Measurements from ENCODE around the gene KIAA0319L. TPM values are rescaled to one million over a fixed set of nuclear protein-coding genes. Genes with fewer than 3 reads are reported as not detected.

The KIAA0319L gene
- total and polyA plus RNA-seq, 4 donors, result 27.0 to 107 (median 27.9) TPM

GRCh38 chr1:35386959-35387358, 170.2 kb downstream of the KIAA0319L start:
- Histone ChIP-seq H3K4me1 (ENCODE audit: control insufficient read depth in 4 of 4, insufficient read depth in 4 of 4, low read length in 3 of 4) (no peaks in the 10 kb centered on the region), H3K27ac (ENCODE audit: low read depth in 1 of 2, low read length in 2 of 2) (no peak overlapping the region), H3K27me3 (ENCODE audit: control insufficient read depth in 4 of 4, insufficient read depth in 4 of 4, low read length in 3 of 4) (no peaks in the 10 kb centered on the region), H3K4me3 (ENCODE audit: low read depth in 1 of 3, low read length in 3 of 3) (no peak overlapping the region), H3K9ac (ENCODE audit: low read depth in 1 of 2, low read length in 2 of 2) (no peak overlapping the region), H3K9me3 (ENCODE audit: control insufficient read depth in 4 of 4, low read length in 3 of 4) (no peaks in the 10 kb centered on the region), H3K36me3 (ENCODE audit: control insufficient read depth in 4 of 4, insufficient read depth in 3 of 4, low read depth in 1 of 4, low read length in 3 of 4) (peaks cover 8 to 33% (median 19%) of the 10 kb centered on the region in 4 donors)
- 63% methylated on average over 6 of the region's 6 CpGs for WGBS
- no peak for DNase-seq (ENCODE audit: low spot score)
- no peak for TF ChIP-seq RAD21 (IDR thresholded peaks at IDR 0.05)
- TF ChIP-seq FOXA1 (IDR thresholded peaks at IDR 0.05), result no peak
- TF ChIP-seq FOXA2 (IDR thresholded peaks at IDR 0.05), result peak; percentile 17

- Histone ChIP-seq H3K9me3 (ENCODE audit: control insufficient read depth in 4 of 4, low read length in 3 of 4) (no peaks in the 10 kb centered on the region), H3K4me3 (ENCODE audit: low read depth in 1 of 3, low read length in 3 of 3) (no peak overlapping the region), H3K4me1 (ENCODE audit: control insufficient read depth in 4 of 4, insufficient read depth in 4 of 4, low read length in 3 of 4) (no peaks in the 10 kb centered on the region), H3K27me3 (ENCODE audit: control insufficient read depth in 4 of 4, insufficient read depth in 4 of 4, low read length in 3 of 4) (no peaks in the 10 kb centered on the region), H3K36me3 (ENCODE audit: control insufficient read depth in 4 of 4, insufficient read depth in 3 of 4, low read depth in 1 of 4, low read length in 3 of 4) (peaks cover 6 to 33% (median 19%) of the 10 kb centered on the region in 4 donors), H3K9ac (ENCODE audit: low read depth in 1 of 2, low read length in 2 of 2) (no peak overlapping the region), H3K27ac (ENCODE audit: low read depth in 1 of 2, low read length in 2 of 2) (no peak overlapping the region)
- DNase-seq (ENCODE audit: low spot score), result no peak
- TF ChIP-seq RAD21 (IDR thresholded peaks at IDR 0.05), result no peak
- TF ChIP-seq FOXA2 (IDR thresholded peaks at IDR 0.05), result no peak
- TF ChIP-seq JUND (IDR thresholded peaks at IDR 0.05), result no peak
- no peak for TF ChIP-seq EGR1 (IDR thresholded peaks at IDR 0.05; ENCODE audit: low read depth in 2 of 2)
- no peak for TF ChIP-seq HNF4A (conservative IDR thresholded peaks at IDR 0.05)
- TF ChIP-seq, protein P1, sequence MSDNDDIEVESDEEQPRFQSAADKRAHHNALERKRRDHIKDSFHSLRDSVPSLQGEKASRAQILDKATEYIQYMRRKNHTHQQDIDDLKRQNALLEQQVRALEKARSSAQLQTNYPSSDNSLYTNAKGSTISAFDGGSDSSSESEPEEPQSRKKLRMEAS (IDR thresholded peaks at IDR 0.05), result no peak
- no peak for TF ChIP-seq HNF4G (IDR thresholded peaks at IDR 0.05)
- TF ChIP-seq REST (IDR thresholded peaks at IDR 0.05), result no peak
- no peak for TF ChIP-seq RXRA (IDR thresholded peaks at IDR 0.05)
- TF ChIP-seq GABPA (IDR thresholded peaks at IDR 0.05 in 1 of 2, conservative IDR thresholded peaks at IDR 0.05 in 1 of 2), result no peak
- TF ChIP-seq CTCF (IDR thresholded peaks at IDR 0.05; ENCODE audit: low read depth, low read length, missing input control), result no peak
- TF ChIP-seq ZBTB33 (IDR thresholded peaks at IDR 0.05), result no peak
- TF ChIP-seq FOXA1 (IDR thresholded peaks at IDR 0.05), result no peak
- no peak for TF ChIP-seq YY1 (IDR thresholded peaks at IDR 0.05)
- TF ChIP-seq NR2F2 (IDR thresholded peaks at IDR 0.05), result no peak
- WGBS, result 96% methylated on average over 7 of the region's 7 CpGs
These were observed 170.9 kb downstream of the KIAA0319L start for GRCh38 chr1:35386290-35386689.

Other genes starting within 250 kb of the KIAA0319L start
- 1 to 10 TPM; 4.4 to 6.9 TPM for gene NCDN, start 396 bp upstream of the KIAA0319L start, total RNA-seq
- 1 to 10 TPM; 2.7 to 7.9 TPM for gene NCDN, start 396 bp upstream of the KIAA0319L start, polyA plus RNA-seq
- under 1 TPM; 0.08 to 0.09 TPM for gene TFAP2E, start 15.9 kb upstream of the KIAA0319L start, total RNA-seq
- gene TFAP2E, start 15.9 kb upstream of the KIAA0319L start, polyA plus RNA-seq, result under 1 TPM; 0.07 to 0.21 TPM
- gene PSMB2, start 84.1 kb upstream of the KIAA0319L start, total RNA-seq, result 10 to 100 TPM; 19.1 to 34.7 TPM
- 10 to 100 TPM; 46.9 to 76.6 TPM for gene PSMB2, start 84.1 kb upstream of the KIAA0319L start, polyA plus RNA-seq
- gene C1orf216, start 161.5 kb upstream of the KIAA0319L start, total RNA-seq, result 1 to 10 TPM; 2.9 to 3.2 TPM
- gene C1orf216, start 161.5 kb upstream of the KIAA0319L start, polyA plus RNA-seq, result 1 to 10 TPM; 1.2 to 3.4 TPM
- gene CLSPN, start 212.6 kb upstream of the KIAA0319L start, total RNA-seq, result 10 to 100 TPM in 1 of 2 donors, under 1 TPM in 1; 0.08 to 18.9 TPM
- gene CLSPN, start 212.6 kb upstream of the KIAA0319L start, polyA plus RNA-seq, result under 1 TPM; 0.15 to 0.50 TPM

Measured in liver (tissue), 9 donors.